ENCODE results near the gene TMEM231.

TMEM231 gene

DNA sequence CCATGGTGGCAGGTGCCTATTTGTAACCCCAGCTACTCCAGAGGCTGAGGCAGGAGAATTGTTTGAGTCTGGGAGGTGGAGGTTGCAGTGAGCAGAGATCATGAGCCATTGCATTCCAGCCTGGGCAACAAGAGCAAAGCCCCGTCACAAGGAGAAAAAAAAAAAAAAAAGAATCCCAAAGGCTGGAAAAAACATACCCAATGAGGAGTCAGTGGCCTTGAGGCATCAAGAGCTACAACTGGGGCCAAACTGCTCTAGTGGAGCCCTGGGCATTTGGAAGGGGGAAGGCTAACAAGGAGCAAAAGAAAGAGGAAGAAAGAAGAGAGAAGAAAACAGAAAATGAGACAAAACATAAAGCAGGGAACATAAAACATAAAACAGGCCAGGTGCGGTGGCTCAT is 67.7 kb downstream of the TMEM231 start:
- no peak for DNase-seq (ENCODE audit: low spot score)

Data from pons (tissue), 1 donor.